Heart left ventricle (tissue), 16 donors: Measurements from ENCODE around the gene SMOC2. TPM values are rescaled to one million over a fixed set of nuclear protein-coding genes. Genes with fewer than 3 reads are reported as not detected.

ENCODE experiments used
- ATAC-seq, 4 donors: fragments of 200-7000 bp; cut with Tn5 transposase; one replicate each; pipeline ENCODE4 v1.9.1; 2020 to 2022; ENCODE audit warnings: moderate library complexity in 4 of 4, mild to moderate bottlenecking in 3 of 4, moderate number of reproducible peaks in 1 of 4
- DNase-seq, 5 donors: peaks; one replicate each; pipeline ENCODE4 v3.0.0-alpha.2; 2020
- H3K27ac ChIP-seq, 12 donors: fragments of 200-600 bp; sonication (generic) in 4 of 12; one replicate each; pipeline versions ENCODE4 v1.5.0 to v1.8.0; 2016 to 2022; ENCODE audit warnings: mild to moderate bottlenecking in 2 of 12
- H3K27me3 ChIP-seq, 9 donors: fragments of 200-600 bp; sonication (generic) in 2 of 9; one replicate each; pipeline versions ENCODE4 v1.5.1 to v1.8.0; 2016 to 2022; ENCODE audit warnings: mild to moderate bottlenecking in 3 of 9
- H3K36me3 ChIP-seq, 9 donors: fragments of 200-600 bp; sonication (generic) in 2 of 9; one replicate each; pipeline versions ENCODE4 v1.5.0 to v1.8.0; 2018 to 2022; ENCODE audit warnings: mild to moderate bottlenecking in 2 of 9
- H3K4me1 ChIP-seq, 12 donors: fragments of 200-600 bp; sonication (generic) in 4 of 12; one replicate each; pipeline versions ENCODE4 v1.5.0 to v1.8.0; 2016 to 2022; ENCODE audit warnings: mild to moderate bottlenecking in 3 of 12
- H3K4me3 ChIP-seq, 12 donors: fragments of 200-600 bp; sonication (generic) in 4 of 12; one replicate each; pipeline versions ENCODE4 v1.5.0 to v1.8.0; 2017 to 2022; ENCODE audit warnings: mild to moderate bottlenecking in 9 of 12, moderate library complexity in 4 of 12
- H3K9me3 ChIP-seq, 12 donors: fragments of 200-600 bp; sonication (generic) in 4 of 12; one replicate each; pipeline versions ENCODE4 v1.5.0 to v1.8.0; 2016 to 2022; ENCODE audit warnings: mild to moderate bottlenecking in 1 of 12
- CTCF ChIP-seq, 12 donors: fragments of 200-600 bp; sonication (generic) in 4 of 12; IDR thresholded peaks; one replicate each; pipeline versions ENCODE4 v1.5.0 to v1.8.0; 2018 to 2022; ENCODE audit warnings: antibody characterized with exemption in 12 of 12, mild to moderate bottlenecking in 5 of 12
- POLR2A ChIP-seq, 2 donors: fragments of 450-650 bp; IDR thresholded peaks; one replicate each; pipeline ENCODE4 v1.6.1; 2017; ENCODE audit warnings: antibody characterized with exemption in 2 of 2, mild to moderate bottlenecking in 2 of 2, moderate library complexity in 2 of 2
- WGBS, 4 donors: extraction: QIAGEN DNeasy Blood & Tissue Kit in 2 of 4; methylation state at CpG; one replicate each; pipeline versions ENCODE4 v1.1.5 to v1.1.7; 2013 to 2018; 5-methylcytosine and 5-hydroxymethylcytosine counted together
- intact Hi-C, 10 donors: fragments of 100-400 bp; cut with DNase I; formaldehyde crosslinking; loops; one replicate each; pipeline versions ENCODE4 v1.11.1 to v1.14.2; 2022
- polyA plus RNA-seq, 2 donors: library from polyadenylated mRNA; stranded (reverse); fragments of 200-250 nt; gene quantifications; one replicate each; pipeline ENCODE4 v1.2.3, GENCODE V29; 2013
- total RNA-seq, 9 donors: library from RNA; depleted of rRNA in 2 of 9; stranded (reverse); fragments of >200 nt in 2 of 9; fragmentation: NEBNext Ultra II Directional in 3 of 9; extraction: Animal tissue kit (Norgen Biotek cat#: 25700) in 3 of 9; gene quantifications; one replicate each; pipeline versions ENCODE4 v1.1.0 to v1.2.4, GENCODE V29; 2016 to 2023
- donor health status: ischemic (EF 13 %, LVEDD 7.1; RV severe dilation, severe dysfunction).
- donor health status: healthy with polysubstance abuse.
- donor health status: DM: no; HTN: yes; CAD: no.
- donor health status: DM: no; HTN: no; CAD: no.
- donor health status: ischemic (EF 25% LVEDD 6.9; RV normal size, moderate dysfunction).
- donor health status: ischemic (EF 25% LVEDD 5.7; RV mildly dilated, moderate dysfunction).
- donor health status: healthy.
- donor health status: DM: yes; HTN: yes; CAD: no.
- donor health status: ischemic (EF 35%, LVEDD 5.7; RV mildly dilated, moderate dysfunction).
- donor health status: nonischemic (EF 11% LVEDD 7.7; RV severe dilation, severe dysfunction).
- donor health status: DM: yes; HTN: yes; CAD: no.
- donor health status: PGD.
- donor health status: ischemic (EF 29% LVEDD 5.4; RV normal size, mild dysfunction).
- donor health status: nonischemic (EF 23%, LVEDD 6.1; RV moderate dilation, normal function).

The SMOC2 gene
- total and polyA plus RNA-seq, 11 donors = 5.9 to 44.2 (median 15.7) TPM

DNA sequence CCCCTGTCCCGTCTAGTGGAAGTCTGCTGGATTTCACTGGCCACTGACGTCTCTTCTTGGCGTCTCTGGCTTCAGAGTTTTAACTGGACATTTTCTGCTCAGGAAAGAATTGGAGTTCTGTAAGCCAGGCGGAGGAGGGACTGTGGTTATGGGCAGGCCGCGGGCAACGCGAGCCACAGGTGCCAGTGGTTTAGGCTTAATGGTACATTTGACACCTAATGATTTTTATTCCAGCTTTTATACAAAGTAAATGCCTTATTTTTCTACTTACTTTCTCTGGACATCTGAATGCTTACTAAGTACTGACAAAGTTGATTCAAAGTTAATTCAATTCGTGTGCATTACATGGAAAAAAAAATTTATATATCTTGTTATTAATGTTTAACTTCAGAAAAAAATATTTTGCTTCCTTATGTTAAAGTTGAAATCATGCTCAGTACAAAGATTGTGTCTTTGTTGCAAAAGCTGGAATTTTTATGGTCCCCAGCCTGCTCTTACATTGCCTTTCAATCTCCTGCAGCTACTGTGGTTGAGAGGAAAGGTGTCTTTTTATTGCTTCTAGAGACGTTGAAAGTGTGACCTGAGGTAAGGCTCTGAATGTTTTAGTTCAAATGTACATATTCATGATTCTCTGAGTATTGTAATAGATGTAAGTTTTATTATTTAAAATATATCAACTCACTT is 231.0 kb downstream of the SMOC2 start:
- Histone ChIP-seq H3K4me3 (no peak overlapping the region), H3K9me3 (no peaks in the 10 kb centered on the region), H3K4me1 (no peaks in the 10 kb centered on the region), H3K27ac (no peak overlapping the region), H3K36me3 (no peaks in the 10 kb centered on the region), H3K27me3 (peaks cover 0 to 3% (median 0%) of the 10 kb centered on the region in 9 donors)
- no peak for ATAC-seq
- DNase-seq = no peak
- WGBS, 4 donors = 80 to 87% (median 83%) methylated on average over 10 of the region's 10 CpGs
- intact Hi-C loops = no loop called here
- TF ChIP-seq POLR2A (IDR thresholded peaks at IDR 0.05) (no peak), CTCF (IDR thresholded peaks at IDR 0.05) (no peak)

GRCh38 chr6:168674595-168674994 is 233.6 kb downstream of the SMOC2 start:
- no peaks in the 10 kb centered on the region for H3K27me3 ChIP-seq
- DNase-seq (no peak), ATAC-seq (no peak)
- no peaks in the 10 kb centered on the region for H3K4me1 ChIP-seq
- H3K9me3 ChIP-seq = no peaks in the 10 kb centered on the region
- no peak overlapping the region for H3K4me3 ChIP-seq
- H3K27ac ChIP-seq = no peak overlapping the region
- no peaks in the 10 kb centered on the region for H3K36me3 ChIP-seq
- intact Hi-C loops = no loop called here
- TF ChIP-seq POLR2A (IDR thresholded peaks at IDR 0.05) (no peak), CTCF (IDR thresholded peaks at IDR 0.05) (no peak)
- 87 to 92% (median 90%) methylated on average over 7 of the region's 7 CpGs for WGBS, 4 donors

GRCh38 chr6:168675375-168675774 is 234.4 kb downstream of the SMOC2 start:
- Histone ChIP-seq H3K9me3 (no peaks in the 10 kb centered on the region), H3K4me3 (no peak overlapping the region), H3K4me1 (no peaks in the 10 kb centered on the region), H3K27me3 (no peaks in the 10 kb centered on the region), H3K36me3 (no peaks in the 10 kb centered on the region), H3K27ac (no peak overlapping the region)
- ATAC-seq (no peak), DNase-seq (no peak)
- no peak for TF ChIP-seq POLR2A (IDR thresholded peaks at IDR 0.05)
- intact Hi-C loops = no loop called here
- WGBS, 4 donors = 69 to 78% (median 73%) methylated on average over 11 of the region's 11 CpGs

- Histone ChIP-seq H3K36me3 (no peaks in the 10 kb centered on the region), H3K9me3 (no peaks in the 10 kb centered on the region), H3K4me1 (no peaks in the 10 kb centered on the region), H3K27ac (no peak overlapping the region), H3K4me3 (no peak overlapping the region), H3K27me3 (no peaks in the 10 kb centered on the region)
- 84 to 96% (median 91%) methylated on average over 9 to 11 of the region's 11 CpGs for WGBS, 4 donors
- no peak for TF ChIP-seq CTCF (IDR thresholded peaks at IDR 0.05)
- DNase-seq (no peak), ATAC-seq (no peak)
- intact Hi-C loops = no loop called here
Observed at GRCh38 chr6:168675933-168676551, 235.1 kb downstream of the SMOC2 start.
